ENCODE measurements around the gene NKX2-4.
"Not testable (repeated sequence)": the region's sequence is repeated elsewhere in the genome, so short reads cannot be mapped to it uniquely, and the experiment has no call there.

Gene NKX2-4

GRCh38 chr20:21397341-21398108 lies at the start of gene NKX2-4:
Gene NKX2-4 (minus strand): TSS chr20:21397526. CDS start chr20:21397399, 127 bp downstream.
- DNase-seq, result no peak

- DNase-seq, result no peak
These were observed 40.5 kb upstream of the NKX2-4 start for GRCh38 chr20:21437816-21438215.

DNA sequence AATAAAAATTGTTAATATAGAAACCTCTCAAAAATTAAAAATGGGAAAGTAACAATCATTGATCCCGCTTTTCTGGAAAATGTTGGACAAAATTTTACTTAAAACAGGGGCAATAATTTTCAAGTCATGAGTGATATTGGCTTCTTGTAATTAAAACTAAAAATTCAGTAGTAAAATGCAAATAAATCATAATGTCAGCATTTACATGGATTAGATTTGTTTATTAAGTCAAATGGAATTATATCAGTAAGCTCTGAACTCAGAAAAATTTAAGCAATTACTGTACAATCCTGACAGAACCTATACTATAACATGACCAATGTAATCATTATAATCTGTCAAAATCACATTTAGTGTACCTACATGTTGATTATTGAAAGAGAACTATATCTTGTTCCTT lies 39.9 kb upstream of the NKX2-4 start:
- no peak for DNase-seq

- peak; percentile 92 for DNase-seq
These were observed 38.9 kb upstream of the NKX2-4 start for GRCh38 chr20:21436205-21436604.

GRCh38 chr20:21435576-21435975 lies 38.2 kb upstream of the NKX2-4 start:
- peak; percentile 39 for DNase-seq

- DNase-seq, result peak; percentile 67
These were observed 36.1 kb upstream of the NKX2-4 start for GRCh38 chr20:21433329-21433890.

DNA sequence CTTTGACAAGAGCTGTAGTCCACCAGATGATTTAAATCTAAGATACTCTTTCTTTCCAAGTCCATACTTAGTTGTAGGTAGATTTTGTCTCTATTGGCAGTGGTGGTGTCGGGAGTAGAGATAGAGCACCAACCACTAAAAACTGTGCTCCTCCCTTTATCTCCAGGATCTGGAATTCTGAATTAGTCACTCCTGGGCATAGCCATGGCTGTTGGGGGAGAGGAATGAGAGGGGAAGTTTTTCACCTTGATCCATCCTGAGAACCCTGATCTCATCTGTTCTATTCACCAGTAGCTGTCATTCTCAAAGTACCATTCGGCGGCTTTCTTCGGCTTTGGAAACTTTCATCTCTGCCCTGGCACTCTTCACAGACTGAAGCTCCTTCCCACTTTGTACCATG lies 35.6 kb upstream of the NKX2-4 start:
- DNase-seq, result peak; percentile 52

- DNase-seq, result no peak
These were observed 32.7 kb upstream of the NKX2-4 start for GRCh38 chr20:21430020-21430419.

DNA sequence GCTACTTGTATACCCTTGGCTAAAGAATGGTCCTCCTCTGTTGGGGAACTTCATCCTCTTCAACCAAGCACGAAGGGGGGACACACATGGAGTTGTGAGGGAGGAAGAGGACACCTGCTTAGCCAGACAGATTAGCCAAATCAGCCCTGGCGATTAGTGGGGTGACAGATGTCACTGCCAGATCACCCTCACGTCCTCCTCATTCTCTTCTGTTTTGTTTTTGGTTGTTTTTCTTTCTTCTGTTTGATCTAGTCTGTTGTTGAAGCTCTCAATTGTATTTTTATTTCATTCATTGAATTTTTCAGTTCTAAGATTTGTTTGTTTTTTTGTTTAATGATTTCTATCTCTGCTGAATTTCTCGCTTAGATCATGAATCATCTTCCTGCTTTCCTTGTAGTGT lies 27.5 kb upstream of the NKX2-4 start:
- DNase-seq, result no peak

GRCh38 chr20:21423712-21424111 lies 26.4 kb upstream of the NKX2-4 start:
- DNase-seq, result not testable (repeated sequence)

GRCh38 chr20:21421601-21422236 lies 24.4 kb upstream of the NKX2-4 start:
- DNase-seq, result no peak

DNA sequence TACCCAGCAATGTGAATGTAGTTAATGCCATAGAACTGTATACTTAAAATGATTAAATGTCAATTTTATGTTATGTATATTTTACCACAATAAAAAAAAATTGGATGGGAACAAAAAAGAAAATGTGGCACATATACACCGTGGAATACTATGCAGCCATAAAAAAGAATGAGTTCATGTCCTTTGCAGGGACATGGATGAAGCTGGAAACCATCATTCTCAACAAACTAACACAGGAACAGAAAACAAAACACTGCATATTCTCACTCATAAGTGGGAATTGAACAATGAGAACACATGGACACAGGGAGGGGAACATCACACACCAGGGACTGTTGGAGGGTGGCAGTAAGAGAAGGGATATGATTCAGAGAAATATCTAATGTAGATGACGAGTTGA lies 21.8 kb upstream of the NKX2-4 start:
- not testable (repeated sequence) for DNase-seq

- not testable (repeated sequence) for DNase-seq
These were observed 16.7 kb upstream of the NKX2-4 start for GRCh38 chr20:21413996-21414395.

DNA sequence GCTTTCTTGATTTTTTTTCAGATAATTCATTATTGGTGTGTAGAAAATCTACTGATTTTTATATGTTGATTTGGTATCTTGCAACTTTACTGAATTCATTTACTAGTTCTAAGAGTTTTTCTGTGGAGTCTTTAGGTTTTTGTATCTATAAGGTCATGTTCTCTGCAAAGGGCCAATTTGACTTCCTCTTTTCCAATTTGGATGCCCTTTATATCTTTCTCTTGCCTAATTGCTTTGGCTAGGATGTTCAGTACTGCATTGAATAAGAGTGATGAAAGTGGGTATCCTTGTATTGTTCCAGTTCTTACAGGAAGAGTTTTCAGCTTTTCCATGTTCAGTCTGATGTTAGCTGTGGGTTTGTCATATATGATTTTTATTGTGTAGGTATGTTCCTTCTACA lies 14.4 kb upstream of the NKX2-4 start:
- DNase-seq, result no peak

DNA sequence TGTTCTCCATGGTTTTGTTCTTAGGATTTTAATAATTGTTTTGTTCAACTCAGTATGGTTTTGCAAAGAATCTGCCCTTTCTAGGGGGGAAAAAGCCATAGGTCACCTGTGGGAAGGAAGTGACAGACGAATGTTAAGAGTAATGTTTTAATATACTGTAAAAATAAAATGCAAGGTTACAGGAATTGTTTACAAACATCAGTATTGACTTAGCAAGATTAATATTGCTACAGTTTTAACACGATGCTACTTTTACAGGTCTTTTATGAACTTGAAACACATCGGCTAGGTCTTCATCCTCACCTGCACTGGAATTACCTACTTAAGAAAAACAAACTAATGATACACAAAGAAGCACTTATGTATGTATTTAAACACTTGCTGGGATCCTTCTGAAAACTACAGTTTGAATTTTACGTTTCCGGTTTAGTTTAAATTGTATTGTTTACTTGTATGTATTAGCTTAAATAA lies 1.7 kb upstream of the NKX2-4 start:
- DNase-seq, result no peak

- no peak for DNase-seq
These were observed 1.0 kb upstream of the NKX2-4 start for GRCh38 chr20:21398109-21399004.

DNA sequence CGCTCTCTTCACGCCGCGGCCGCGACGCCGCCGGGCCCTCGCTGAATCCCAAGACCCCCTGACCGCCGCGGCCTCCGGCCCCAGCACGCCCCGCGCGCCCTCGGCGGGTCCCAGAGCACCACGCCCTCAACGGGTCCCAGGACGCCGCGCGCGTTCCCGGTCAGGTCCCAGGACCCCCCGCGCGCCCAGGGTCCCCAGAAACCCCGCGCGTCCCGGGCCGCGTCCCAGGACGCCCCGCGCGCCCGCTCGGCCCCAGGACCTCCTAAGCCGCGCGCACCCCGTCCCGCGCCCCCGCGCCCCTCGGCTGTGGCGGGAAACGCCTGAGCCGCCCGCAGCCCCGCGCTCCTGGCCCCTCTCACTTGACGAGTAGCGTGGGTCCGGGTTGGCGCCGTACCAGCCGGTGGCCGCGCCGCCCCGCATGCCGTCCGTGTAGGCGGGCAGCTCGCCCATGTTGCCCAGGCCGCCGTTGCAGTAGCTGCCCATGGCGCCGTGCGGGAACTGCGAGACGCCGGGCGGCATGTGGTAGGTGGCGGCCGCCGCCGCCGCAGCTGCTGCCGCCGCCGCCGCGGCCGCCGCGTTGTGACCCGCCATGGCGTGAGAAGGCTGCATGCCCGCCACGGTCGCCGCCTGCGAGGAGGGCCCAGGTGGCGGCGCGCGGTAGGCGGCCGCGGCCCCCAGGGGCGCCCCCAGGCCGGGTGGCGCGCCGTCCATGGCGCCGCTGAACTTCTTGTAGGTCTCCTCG lies 556 bp downstream of the NKX2-4 start:
- DNase-seq, result peak; percentile 23

- DNase-seq, result no peak
These were observed 1.4 kb downstream of the NKX2-4 start for GRCh38 chr20:21395666-21396598.

GRCh38 chr20:21395051-21395665 lies 2.2 kb downstream of the NKX2-4 start:
- DNase-seq, result no peak

DNA sequence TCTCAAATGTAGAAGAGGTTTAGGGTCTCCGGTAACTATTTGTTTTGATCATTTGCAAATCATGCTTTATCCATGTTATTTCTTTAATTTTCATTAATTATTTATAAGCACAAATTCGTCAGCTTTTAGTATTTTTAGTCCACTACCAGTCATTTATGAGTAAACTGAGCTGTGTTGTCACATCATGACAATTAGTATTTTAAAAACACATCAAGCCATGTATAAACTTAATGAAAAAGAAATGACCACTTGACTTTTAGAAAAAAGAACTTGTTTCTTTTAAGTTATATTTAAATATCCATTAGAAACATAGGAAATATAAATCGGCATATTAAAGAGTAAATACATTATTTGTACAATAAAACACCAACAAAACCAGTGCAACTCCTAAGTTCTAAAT lies 2.8 kb downstream of the NKX2-4 start:
- no peak for DNase-seq

Data from EL (cell line).